Peyer's patch (tissue), 4 donors: ENCODE data around the gene NPHS1.

Experiments
- POLR2A ChIP-seq, 2 donors: fragments of 450-650 bp; IDR thresholded peaks; one replicate each; pipeline ENCODE4 v1.5.1; 2017; ENCODE audit warnings: antibody characterized with exemption in 2 of 2, mild to moderate bottlenecking in 2 of 2, moderate library complexity in 2 of 2
- TF ChIP-seq, protein P1 (sequence below), 6 experiments: fragments of 450-650 bp in 4 of 6; fragments of 200-600 bp in 2 of 6; sonication (generic) in 1 of 6; IDR thresholded peaks; one replicate each; pipeline ENCODE4 v1.5.1; 2017 to 2019; ENCODE audit warnings: antibody characterized with exemption in 6 of 6, mild to moderate bottlenecking in 3 of 6, moderate library complexity in 1 of 6

- TF ChIP-seq, protein P1, sequence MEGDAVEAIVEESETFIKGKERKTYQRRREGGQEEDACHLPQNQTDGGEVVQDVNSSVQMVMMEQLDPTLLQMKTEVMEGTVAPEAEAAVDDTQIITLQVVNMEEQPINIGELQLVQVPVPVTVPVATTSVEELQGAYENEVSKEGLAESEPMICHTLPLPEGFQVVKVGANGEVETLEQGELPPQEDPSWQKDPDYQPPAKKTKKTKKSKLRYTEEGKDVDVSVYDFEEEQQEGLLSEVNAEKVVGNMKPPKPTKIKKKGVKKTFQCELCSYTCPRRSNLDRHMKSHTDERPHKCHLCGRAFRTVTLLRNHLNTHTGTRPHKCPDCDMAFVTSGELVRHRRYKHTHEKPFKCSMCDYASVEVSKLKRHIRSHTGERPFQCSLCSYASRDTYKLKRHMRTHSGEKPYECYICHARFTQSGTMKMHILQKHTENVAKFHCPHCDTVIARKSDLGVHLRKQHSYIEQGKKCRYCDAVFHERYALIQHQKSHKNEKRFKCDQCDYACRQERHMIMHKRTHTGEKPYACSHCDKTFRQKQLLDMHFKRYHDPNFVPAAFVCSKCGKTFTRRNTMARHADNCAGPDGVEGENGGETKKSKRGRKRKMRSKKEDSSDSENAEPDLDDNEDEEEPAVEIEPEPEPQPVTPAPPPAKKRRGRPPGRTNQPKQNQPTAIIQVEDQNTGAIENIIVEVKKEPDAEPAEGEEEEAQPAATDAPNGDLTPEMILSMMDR (IDR thresholded peaks at IDR 0.05): no peak
- no peak for TF ChIP-seq POLR2A (IDR thresholded peaks at IDR 0.05)
These were observed 72.2 kb downstream of the NPHS1 start for GRCh38 chr19:35780058-35780457.
